Right cardiac atrium (tissue), 5 donors: ENCODE measurements around the gene ST7L. TPM values are rescaled to one million over a fixed set of nuclear protein-coding genes. Genes with fewer than 3 reads are reported as not detected.

Experiments
- ATAC-seq, 2 donors: fragments of 200-7000 bp; cut with Tn5 transposase; one replicate each; pipeline versions ENCODE4 v1.8.0 to v1.9.1; 2020; ENCODE audit warnings: moderate library complexity in 2 of 2, mild to moderate bottlenecking in 1 of 2
- DNase-seq, 3 donors: peaks; one replicate each; pipeline ENCODE4 v3.0.0-alpha.2; 2020
- H3K27ac ChIP-seq: one replicate; pipeline ENCODE4 v1.5.1; 2013; ENCODE audit warnings: mild to moderate bottlenecking, low read length, control low read depth, moderate library complexity
- H3K27me3 ChIP-seq: one replicate; pipeline ENCODE4 v1.6.1; 2013; ENCODE audit not compliant: control insufficient read depth, insufficient read depth
- H3K4me1 ChIP-seq: one replicate; pipeline ENCODE4 v1.6.1; 2013; ENCODE audit warnings: low read length; ENCODE audit not compliant: control insufficient read depth, insufficient read depth
- H3K4me3 ChIP-seq: one replicate; pipeline ENCODE4 v1.5.1; 2013; ENCODE audit warnings: low read length, control low read depth
- H3K9me3 ChIP-seq: one replicate; pipeline ENCODE4 v1.6.1; 2013; ENCODE audit warnings: low read length; ENCODE audit not compliant: control insufficient read depth
- WGBS: extraction: QIAGEN DNeasy Blood & Tissue Kit; methylation state at CpG from one replicate; pipeline ENCODE4 v1.1.7; 2013; 5-methylcytosine and 5-hydroxymethylcytosine counted together
- intact Hi-C, 4 donors: fragments of 100-400 bp; cut with DNase I; formaldehyde crosslinking; loops; one replicate each; pipeline versions ENCODE4 v1.11.0 to v1.14.0; 2022 to 2023
- polyA plus RNA-seq: library from polyadenylated mRNA; stranded (reverse); fragments of 200-250 nt; gene quantifications from one replicate; pipeline ENCODE4 v1.2.3, GENCODE V29; 2013
- total RNA-seq, 4 donors: library from RNA; stranded (reverse); fragmentation: NEBNext Ultra II Directional; extraction: Animal tissue kit (Norgen Biotek cat#: 25700); gene quantifications; one replicate each; pipeline ENCODE4 v1.2.1, GENCODE V29; 2021
- donor health status: healthy with polysubstance abuse.
- donor health status: DM: no; HTN: yes; CAD: no.
- donor health status: DM: no; HTN: no; CAD: no.
- donor health status: DM: no; HTN: yes; CAD: no; lungs with severe emphysema.
- donor health status: DM: yes; HTN: yes; CAD: no.

Gene ST7L
- total and polyA plus RNA-seq, 5 donors, result 7.2 to 18.9 (median 15.9) TPM

DNA sequence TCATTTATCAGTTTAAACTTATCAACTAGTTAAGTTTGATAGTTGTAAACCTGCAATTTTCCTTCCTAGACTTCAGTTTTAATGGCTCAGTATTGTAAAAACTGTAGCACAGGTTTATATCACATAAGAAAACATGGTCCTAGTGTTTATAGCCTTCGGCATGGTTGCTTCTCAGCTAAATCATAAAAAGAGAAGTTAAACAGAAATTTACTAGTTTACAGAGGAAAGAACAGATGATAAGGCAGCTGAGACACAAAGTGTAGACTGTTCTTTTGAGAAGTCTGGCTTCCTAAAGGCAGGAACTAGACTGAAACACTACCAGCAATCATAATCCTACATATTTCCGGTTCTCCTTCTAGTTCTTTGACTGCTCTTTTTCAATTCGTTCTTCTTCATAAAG is 70.4 kb downstream of the ST7L start:
- intact Hi-C loops, result no loop called here
- no peak overlapping the region for H3K4me3 ChIP-seq
- 83% methylated on average over 3 of the region's 3 CpGs for WGBS
- DNase-seq (no peak), ATAC-seq (no peak)
- H3K27ac ChIP-seq, result no peak overlapping the region
- no peaks in the 10 kb centered on the region for H3K9me3 ChIP-seq
- peaks cover 1% of the 10 kb centered on the region for H3K4me1 ChIP-seq
- H3K27me3 ChIP-seq, result no peaks in the 10 kb centered on the region

DNA sequence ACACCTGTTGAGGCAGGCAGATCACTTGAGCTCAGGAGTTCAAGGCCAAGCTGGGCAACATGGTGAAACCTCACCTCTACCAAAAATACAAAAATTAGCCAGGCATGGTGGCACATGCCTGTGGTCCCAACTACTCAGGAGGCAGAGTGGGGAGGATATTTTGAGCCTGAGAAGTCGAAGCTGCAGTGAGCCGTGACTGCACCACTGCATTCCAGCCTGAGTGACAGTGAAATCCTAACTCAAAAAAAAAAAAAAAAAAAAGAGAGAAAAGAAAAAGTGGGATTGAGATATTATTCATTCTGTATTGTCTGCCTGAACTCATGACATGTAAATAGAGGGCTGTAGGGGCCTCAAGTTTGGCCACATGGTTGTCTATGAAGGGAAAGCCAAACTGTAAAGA is 72.9 kb downstream of the ST7L start:
- no peak overlapping the region for H3K27ac ChIP-seq
- no peaks in the 10 kb centered on the region for H3K27me3 ChIP-seq
- intact Hi-C loops, result no loop called here
- H3K9me3 ChIP-seq, result no peaks in the 10 kb centered on the region
- ATAC-seq (no peak), DNase-seq (no peak)
- WGBS, result 76% methylated on average over 2 of the region's 2 CpGs
- H3K4me1 ChIP-seq, result peaks cover 1% of the 10 kb centered on the region
- H3K4me3 ChIP-seq, result no peak overlapping the region

DNA sequence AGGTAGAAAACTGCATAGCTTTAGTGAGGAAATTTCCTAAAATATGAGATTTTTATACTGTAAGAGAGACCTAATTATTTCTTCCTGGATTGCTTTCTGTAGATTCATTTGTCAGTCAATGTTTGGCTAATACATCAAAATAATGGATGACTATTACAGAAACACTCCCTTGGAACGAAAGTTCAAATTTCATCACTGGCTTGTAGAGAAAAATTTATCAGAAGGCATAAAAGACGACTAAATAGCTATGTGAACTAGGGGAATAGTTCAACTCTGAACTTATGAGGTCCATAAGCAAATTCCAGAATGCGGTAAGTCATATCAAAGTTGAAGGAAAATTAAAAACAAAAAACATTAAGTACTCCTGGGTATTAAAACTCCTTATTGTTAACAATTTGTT is 74.2 kb downstream of the ST7L start:
- no peak for ATAC-seq
- H3K4me1 ChIP-seq, result peaks cover 1% of the 10 kb centered on the region
- intact Hi-C loops, result no loop called here
- no peak overlapping the region for H3K27ac ChIP-seq
- no peak overlapping the region for H3K4me3 ChIP-seq
- DNase-seq, result no peak
- no peaks in the 10 kb centered on the region for H3K27me3 ChIP-seq
- 66% methylated on average over 3 of the region's 3 CpGs for WGBS
- no peaks in the 10 kb centered on the region for H3K9me3 ChIP-seq

- Histone ChIP-seq H3K27me3 (no peaks in the 10 kb centered on the region), H3K4me3 (no peak overlapping the region), H3K27ac (no peak overlapping the region), H3K9me3 (no peaks in the 10 kb centered on the region), H3K4me1 (peaks cover 1% of the 10 kb centered on the region)
- 48% methylated on average over 1 of the region's 1 CpG for WGBS
- DNase-seq, result no peak
- intact Hi-C loops, result no loop called here
- ATAC-seq, result peak; percentile 41 to 94
Measured at GRCh38 chr1:112544011-112544688, 74.8 kb downstream of the ST7L start.

DNA sequence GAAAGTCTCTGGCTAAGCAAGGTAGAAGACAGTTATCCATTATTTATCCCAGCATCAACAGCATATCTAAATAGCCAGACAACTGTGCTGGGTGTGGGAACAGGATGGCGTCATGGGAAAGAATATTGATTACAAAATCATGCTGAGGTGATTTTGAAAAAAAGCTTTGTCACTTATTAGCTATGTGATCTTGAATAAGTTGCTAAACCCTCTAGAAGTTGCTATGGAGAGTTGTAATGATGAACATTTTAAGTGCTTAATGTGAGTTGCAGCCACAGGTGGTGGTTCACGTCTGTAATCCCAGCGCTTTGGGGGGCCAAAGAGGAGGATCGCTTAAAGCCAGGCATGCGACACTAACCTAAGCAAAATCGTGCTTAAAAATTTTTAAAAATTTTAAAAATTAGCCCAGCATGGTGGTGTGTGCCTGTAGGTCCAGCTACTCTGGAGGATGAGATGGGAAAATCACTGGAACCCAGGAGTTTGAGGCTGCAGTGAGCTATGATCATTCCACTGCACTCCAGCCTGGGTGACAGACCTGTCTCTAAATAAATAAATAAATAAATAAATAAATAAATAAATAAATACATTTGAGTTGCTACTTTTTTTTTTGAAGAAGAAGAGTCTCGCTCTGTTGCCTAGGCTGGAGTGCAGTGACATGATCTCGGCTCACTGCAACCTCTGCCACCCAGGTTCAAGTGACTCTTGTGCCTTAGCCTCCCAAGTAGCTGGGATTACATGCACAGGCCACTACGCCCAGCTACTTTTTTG is 76.6 kb downstream of the ST7L start:
- ATAC-seq, result no peak
- WGBS, result 98% methylated on average over 9 of the region's 9 CpGs
- intact Hi-C loops, result no loop called here
- Histone ChIP-seq H3K27ac (no peak overlapping the region), H3K4me3 (no peak overlapping the region), H3K9me3 (no peaks in the 10 kb centered on the region), H3K4me1 (peaks cover 1% of the 10 kb centered on the region), H3K27me3 (no peaks in the 10 kb centered on the region)
- no peak for DNase-seq

DNA sequence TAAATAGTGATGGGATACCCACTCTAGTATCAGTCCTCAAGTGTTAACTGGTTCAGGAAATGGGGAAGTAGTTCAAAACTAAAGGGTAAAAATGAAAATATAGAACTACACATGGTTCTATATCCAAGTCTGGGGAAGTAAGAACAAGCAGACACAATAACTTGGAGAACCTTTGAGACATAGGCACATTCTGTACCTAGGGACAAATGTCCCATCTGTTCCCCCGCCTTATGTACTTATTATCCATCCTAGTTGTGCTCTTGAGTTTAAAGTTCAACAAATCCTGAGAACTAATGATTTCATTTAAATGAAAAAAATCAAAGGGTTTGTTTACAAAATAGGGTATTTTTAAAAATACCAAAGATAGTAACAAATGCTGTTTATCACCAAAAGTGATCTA is 77.6 kb downstream of the ST7L start:
- peaks cover 1% of the 10 kb centered on the region for H3K4me1 ChIP-seq
- no peak overlapping the region for H3K27ac ChIP-seq
- H3K9me3 ChIP-seq, result no peaks in the 10 kb centered on the region
- intact Hi-C loops, result no loop called here
- DNase-seq, result no peak
- H3K4me3 ChIP-seq, result no peak overlapping the region
- no peak for ATAC-seq
- no peaks in the 10 kb centered on the region for H3K27me3 ChIP-seq
- 100% methylated on average over 1 of the region's 1 CpG for WGBS

- no peak overlapping the region for H3K27ac ChIP-seq
- WGBS, result 44% methylated on average over 1 of the region's 1 CpG
- no peaks in the 10 kb centered on the region for H3K4me1 ChIP-seq
- DNase-seq, result no peak
- no peaks in the 10 kb centered on the region for H3K9me3 ChIP-seq
- ATAC-seq, result peak; percentile 31 to 87
- intact Hi-C loops, result no loop called here
- no peak overlapping the region for H3K4me3 ChIP-seq
- no peaks in the 10 kb centered on the region for H3K27me3 ChIP-seq
Measured at GRCh38 chr1:112540226-112540794, 78.6 kb downstream of the ST7L start.

DNA sequence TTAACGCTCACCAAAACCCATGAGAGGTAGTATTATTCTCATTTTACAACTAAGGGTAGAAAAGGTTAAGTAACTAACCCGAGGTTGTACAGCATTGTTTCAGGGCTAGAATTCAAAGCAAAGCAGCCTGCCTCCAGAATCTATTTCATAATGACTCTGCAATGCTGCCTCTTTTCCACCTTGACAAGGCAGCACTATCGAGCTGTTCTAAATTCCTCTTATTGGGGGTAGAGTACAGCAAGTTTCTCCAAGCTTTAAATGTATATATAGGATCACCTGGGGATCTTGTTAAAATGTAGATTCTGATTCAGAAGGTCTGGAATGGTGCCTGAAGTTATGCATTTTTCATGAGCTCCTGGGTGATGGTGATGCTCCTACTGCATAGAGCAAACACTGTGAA is 80.1 kb downstream of the ST7L start:
- DNase-seq (no peak), ATAC-seq (no peak)
- Histone ChIP-seq H3K27me3 (no peaks in the 10 kb centered on the region), H3K9me3 (no peaks in the 10 kb centered on the region), H3K4me3 (no peak overlapping the region), H3K27ac (no peak overlapping the region), H3K4me1 (no peaks in the 10 kb centered on the region)
- intact Hi-C loops, result no loop called here
- 86% methylated on average over 3 of the region's 3 CpGs for WGBS

DNA sequence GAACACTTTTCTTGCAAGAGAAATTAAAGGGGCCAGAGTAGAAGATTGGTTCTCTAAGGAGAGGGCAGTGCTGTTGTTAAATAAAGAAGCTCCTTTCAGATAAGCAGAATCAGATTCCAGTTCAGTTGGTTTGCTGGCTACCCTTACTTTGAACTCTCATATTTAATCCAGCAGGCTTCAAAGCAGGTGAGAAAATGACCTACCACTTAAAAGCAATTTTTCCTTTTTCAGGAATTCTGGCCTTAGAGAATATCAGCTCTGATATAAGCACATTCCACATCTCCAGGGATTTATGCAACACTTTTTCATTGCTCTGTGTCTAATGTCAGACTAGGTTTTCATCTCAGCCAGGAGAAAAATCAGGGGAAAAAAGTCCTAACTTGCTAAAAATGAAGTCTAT is 81.5 kb downstream of the ST7L start:
- ATAC-seq (no peak), DNase-seq (no peak)
- Histone ChIP-seq H3K4me3 (no peak overlapping the region), H3K27me3 (no peaks in the 10 kb centered on the region), H3K27ac (no peak overlapping the region), H3K9me3 (no peaks in the 10 kb centered on the region), H3K4me1 (no peaks in the 10 kb centered on the region)
- intact Hi-C loops, result no loop called here

- H3K4me1 ChIP-seq, result no peaks in the 10 kb centered on the region
- H3K9me3 ChIP-seq, result no peaks in the 10 kb centered on the region
- H3K27ac ChIP-seq, result no peak overlapping the region
- ATAC-seq (no peak), DNase-seq (no peak)
- H3K4me3 ChIP-seq, result no peak overlapping the region
- H3K27me3 ChIP-seq, result no peaks in the 10 kb centered on the region
- 63% methylated on average over 2 of the region's 2 CpGs for WGBS
- intact Hi-C loops, result no loop called here
Measured at GRCh38 chr1:112536561-112536960, 82.4 kb downstream of the ST7L start.

GRCh38 chr1:112533029-112533428 is 85.9 kb downstream of the ST7L start:
- H3K27ac ChIP-seq, result no peak overlapping the region
- 92% methylated on average over 6 of the region's 6 CpGs for WGBS
- intact Hi-C loops, result no loop called here
- no peaks in the 10 kb centered on the region for H3K27me3 ChIP-seq
- H3K4me1 ChIP-seq, result no peaks in the 10 kb centered on the region
- H3K9me3 ChIP-seq, result no peaks in the 10 kb centered on the region
- H3K4me3 ChIP-seq, result no peak overlapping the region
- no peak for DNase-seq
- ATAC-seq, result no peak
